Activated T-cell treated with anti-CD3 and anti-CD28 coated beads, Interleukin-2, amount 50 U/mL, for 1 hour (primary cell): ENCODE data around the gene RXRA.

Source experiments
- DNase-seq: peaks from one replicate; pipeline ENCODE4 v3.0.0-alpha.2; 2020

The RXRA gene

DNA sequence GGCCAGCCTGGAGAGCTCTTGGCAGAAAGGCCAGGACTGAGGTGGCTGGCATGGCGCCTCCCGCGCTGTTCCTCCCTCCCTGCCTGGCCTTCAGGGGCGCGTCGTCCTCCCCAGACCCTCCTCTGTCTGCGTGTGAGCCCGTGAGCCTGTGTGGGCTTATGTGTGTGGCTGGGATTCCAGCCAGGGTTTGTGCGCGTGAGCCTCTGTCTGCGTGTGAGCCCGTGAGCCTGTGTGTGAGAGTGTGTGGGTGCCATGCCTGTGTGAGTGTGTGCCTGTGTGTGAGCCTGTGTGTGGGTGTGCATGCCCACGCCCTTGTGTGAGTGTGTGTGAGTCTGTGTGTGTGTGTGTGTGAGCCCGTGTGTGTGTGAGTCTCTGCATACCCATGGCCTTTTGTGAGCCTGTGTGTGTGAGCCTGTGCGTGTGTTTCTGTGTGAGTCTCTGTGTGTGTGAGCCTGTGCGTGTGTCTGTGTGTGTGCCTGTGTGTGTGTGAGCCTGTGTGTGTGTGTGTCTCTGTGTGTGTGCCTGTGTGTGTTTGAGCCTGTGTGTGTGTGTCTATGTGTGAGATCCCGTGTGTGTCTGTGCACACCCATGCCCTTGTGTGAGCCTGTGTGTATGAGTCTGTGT, 13.0 kb downstream of the RXRA start:
- no peak for DNase-seq

GRCh38 chr9:134340475-134341160, 14.4 kb downstream of the RXRA start:
- no peak for DNase-seq

DNA sequence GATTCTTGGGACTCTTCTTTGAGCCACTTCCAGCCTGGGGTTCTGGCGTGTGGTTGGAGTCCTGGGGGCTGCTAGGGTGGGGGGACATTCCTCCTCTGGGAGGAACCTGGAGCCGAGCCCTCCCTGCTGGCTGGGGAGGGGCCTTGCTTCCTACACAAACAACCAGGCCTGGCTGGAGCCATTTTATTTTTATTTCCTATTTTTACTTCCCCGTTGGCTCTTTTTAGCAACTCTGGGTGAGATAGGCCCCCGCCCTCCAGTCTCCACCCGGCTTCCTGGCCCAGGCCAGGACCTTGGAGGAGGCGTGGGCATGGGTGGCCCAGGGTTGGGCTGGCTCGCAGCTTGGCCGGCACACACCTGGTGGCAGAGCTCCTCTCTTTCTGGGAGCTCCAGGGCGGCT, 15.1 kb downstream of the RXRA start:
- no peak for DNase-seq

- no peak for DNase-seq
These were observed 15.9 kb downstream of the RXRA start for GRCh38 chr9:134341929-134342745.

DNA sequence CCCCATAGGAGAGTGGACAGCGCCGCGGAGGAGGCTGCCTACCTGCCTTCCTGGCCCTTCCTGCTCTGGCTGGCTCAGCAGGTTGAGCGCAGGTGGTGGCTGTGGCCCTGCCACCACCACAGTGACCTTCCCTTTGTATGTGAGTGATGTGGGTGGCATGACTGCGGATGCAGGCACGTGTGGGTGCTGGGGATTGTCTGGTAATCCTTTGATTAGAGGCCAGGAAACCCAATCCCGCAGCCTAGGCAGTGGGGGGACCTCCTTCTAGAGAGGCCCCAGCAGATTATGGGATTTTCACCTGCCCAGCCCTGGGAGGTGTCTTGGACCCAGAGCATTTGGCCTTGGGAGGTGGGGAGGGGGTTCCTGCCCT, 16.5 kb downstream of the RXRA start:
- DNase-seq, result no peak

DNA sequence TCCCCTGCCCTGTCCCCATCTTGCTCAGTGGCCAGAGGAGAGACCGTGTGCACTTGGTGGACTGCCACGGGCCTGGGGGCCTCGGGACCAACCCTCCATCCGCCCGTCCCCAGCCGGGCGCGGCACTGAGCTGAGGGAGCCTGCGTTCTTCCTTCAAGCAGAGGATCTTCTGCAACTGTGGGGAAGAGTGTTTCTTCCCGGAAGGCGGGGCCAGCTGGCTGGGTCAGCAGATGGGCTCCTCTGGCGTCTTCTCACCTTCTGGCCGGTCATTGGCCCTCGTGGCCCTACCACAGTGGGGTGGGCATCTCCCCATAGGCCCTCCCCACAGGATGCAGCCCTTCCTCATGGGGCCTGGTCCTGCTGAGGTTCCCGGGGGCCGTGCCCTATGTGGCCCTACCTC, 17.4 kb downstream of the RXRA start:
- DNase-seq, result no peak

DNA sequence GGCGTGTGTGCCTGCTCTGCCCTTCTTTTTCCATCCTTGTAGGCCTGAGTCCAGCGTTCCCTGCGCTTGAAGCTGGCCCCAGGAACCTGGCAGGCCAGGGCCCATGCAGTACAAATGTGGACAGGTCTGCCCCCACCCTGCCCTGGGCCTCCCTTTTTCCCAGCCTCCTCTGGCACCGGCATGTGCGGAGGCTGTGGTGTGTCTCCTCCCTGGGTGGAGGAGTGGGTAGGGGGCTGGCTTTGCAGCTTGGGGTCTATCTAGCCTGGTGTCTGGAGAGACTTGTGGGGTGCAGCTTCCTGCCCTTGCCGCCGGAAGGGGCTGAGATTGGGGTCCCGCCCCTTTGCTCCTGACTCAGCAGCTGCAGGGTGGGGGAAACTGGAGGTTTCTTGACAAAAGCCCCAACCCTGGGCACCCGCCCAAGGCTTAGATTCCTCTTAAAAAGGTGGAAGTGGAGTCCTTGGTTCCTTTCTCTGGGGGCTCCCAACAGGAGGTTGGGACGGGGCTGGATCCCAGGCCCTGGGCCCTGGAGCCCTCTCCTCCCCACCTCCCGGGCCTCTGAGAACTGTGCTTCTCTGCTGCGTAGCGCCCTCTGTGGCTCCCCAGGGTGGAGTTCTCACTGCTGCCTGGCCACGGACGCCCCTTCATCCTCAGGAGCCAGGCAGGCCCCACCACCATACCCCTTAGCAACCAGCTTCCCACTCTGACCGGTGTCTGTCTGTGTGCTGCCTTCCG, 18.0 kb downstream of the RXRA start:
- DNase-seq, result peak; percentile 38

DNA sequence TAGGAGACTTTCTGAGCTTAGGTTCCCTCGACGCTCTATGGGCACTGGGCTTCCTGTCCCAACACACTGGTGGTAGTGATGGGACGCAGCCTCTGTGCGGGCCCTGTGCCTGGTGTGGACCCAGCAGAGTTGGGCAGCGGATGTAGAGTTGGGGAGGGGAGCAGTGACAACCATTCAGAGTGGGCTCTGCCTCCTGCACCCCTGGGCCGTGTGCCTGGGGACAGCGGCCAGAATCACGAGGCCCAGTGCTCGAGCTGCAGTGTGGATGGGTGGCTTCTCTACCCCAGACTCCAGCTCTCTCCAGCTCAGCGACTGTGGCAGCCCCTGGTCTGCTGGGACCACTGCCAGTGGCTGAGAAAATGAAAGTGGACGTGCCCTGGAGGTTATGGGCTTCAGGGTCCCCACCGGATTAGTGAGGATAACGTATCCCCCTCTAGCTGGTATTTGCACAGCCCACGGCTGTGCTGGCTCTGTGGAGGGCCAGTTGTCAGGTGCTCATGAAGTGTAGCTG, 18.6 kb downstream of the RXRA start:
- no peak for DNase-seq

GRCh38 chr9:134345737-134346136, 19.5 kb downstream of the RXRA start:
- DNase-seq, result no peak

GRCh38 chr9:134346151-134346550, 19.9 kb downstream of the RXRA start:
- no peak for DNase-seq

- DNase-seq, result no peak
These were observed 20.8 kb downstream of the RXRA start for GRCh38 chr9:134346840-134347583.

GRCh38 chr9:134347996-134348395, 21.7 kb downstream of the RXRA start:
- no peak for DNase-seq

GRCh38 chr9:134348404-134349155, 22.3 kb downstream of the RXRA start:
- no peak for DNase-seq

DNA sequence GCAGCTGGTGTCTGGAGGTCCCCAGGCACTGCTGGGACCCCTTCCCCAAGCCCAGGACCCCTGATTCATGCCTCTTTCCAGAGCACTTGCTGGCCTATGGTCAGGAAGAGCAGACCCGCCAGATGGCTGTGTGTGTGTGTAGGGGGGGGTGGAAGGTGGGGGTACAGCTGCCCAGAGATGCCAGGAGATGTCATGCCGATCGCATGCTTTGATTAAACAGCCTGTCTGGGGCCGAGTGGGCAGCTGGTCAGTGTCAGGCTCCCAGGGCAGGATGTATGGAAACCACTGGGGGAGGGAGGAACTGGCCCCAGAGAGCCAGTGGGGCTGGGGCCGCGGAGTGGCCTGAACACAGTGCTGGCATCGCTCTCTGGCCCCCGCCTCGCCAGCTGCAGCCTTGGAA, 23.7 kb downstream of the RXRA start:
- no peak for DNase-seq

- no peak for DNase-seq
These were observed 24.2 kb downstream of the RXRA start for GRCh38 chr9:134350416-134350994.

GRCh38 chr9:134351606-134352176, 25.4 kb downstream of the RXRA start:
- no peak for DNase-seq

GRCh38 chr9:134352247-134352933, 26.1 kb downstream of the RXRA start:
- DNase-seq, result no peak

- no peak for DNase-seq
These were observed 27.3 kb downstream of the RXRA start for GRCh38 chr9:134353539-134353938.

DNA sequence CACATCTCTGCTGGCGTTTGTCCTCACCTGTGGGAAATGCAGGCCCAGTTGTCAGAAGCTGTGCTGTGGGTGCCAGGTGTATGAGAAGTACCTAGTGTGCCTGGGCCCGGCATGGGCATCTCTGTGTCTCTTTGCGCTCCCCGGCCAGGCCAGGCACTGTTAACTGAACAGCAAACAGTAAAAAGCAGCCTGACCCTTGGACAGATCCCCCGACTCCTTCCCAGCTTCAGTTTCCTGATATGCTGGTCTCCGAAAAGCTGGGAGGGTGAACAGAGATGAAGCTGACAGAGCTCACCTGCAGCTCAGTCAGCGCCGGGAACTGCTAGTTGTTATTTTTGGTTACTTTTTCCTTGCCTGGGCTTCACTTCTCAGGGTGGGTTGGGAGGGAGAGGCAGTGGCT, 28.9 kb downstream of the RXRA start:
- no peak for DNase-seq

GRCh38 chr9:134355561-134356279, 29.5 kb downstream of the RXRA start:
- DNase-seq, result no peak
